ENCODE measurements around the gene CDK6. TPM values are rescaled to one million over a fixed set of nuclear protein-coding genes. Genes with fewer than 3 reads are reported as not detected.

Gene CDK6
- total and polyA plus RNA-seq, 10 of the 15 experiments (the other 5 are each of a cell fraction or from before 2014, with no cell fraction given) = 8.0 to 118 (median 45.8) TPM

DNA sequence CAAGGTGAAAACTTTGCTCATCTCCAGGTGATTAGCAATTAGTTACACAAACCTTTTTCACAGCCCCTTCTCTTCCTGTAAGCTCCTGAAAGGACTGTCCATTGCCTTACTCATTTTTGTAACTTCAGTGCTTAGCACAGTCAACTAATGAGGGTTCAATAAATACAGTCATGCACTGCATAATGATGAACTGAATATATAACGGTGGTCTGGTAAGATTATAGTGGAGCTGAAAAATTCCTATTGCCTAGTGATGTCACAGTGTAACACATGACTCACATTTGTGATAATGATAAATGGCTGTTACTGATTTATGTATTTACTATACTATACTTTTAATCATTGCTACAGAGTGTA lies 233.3 kb downstream of the CDK6 start:
- Histone ChIP-seq H3K27me3 (replicated peaks in 1 of 2; ENCODE audit: control insufficient read depth in 2 of 2, insufficient read depth in 2 of 2, low read length in 1 of 2) (no peaks in the 10 kb centered on the region), H4K20me1 (ENCODE audit: control insufficient read depth, insufficient read depth) (no peaks in the 10 kb centered on the region), H3K27ac (ENCODE audit: control insufficient read depth, insufficient read depth) (no peak overlapping the region), H3K4me2 (ENCODE audit: control insufficient read depth, insufficient read depth) (no peak overlapping the region), H3K4me3 (no peak overlapping the region), H3K36me3 (ENCODE audit: control insufficient read depth in 2 of 2, insufficient read depth in 2 of 2, low read length in 1 of 2) (no peaks in the 10 kb centered on the region; a peak in 1 of 4 replicates), H2AFZ (ENCODE audit: control insufficient read depth, low read depth, low read length) (no peak overlapping the region), H3K9ac (ENCODE audit: control insufficient read depth, insufficient read depth, low read length) (no peak overlapping the region), H3K79me2 (ENCODE audit: control insufficient read depth, insufficient read depth, low read length) (no peaks in the 10 kb centered on the region), H3K9me3 (replicated peaks; ENCODE audit: control insufficient read depth, insufficient read depth, low read length) (no peaks in the 10 kb centered on the region), H3K4me1 (ENCODE audit: control insufficient read depth, insufficient read depth, low read length) (no peaks in the 10 kb centered on the region)
- ChIA-PET RAD21 (ENCODE audit: unreplicated experiment) (no interaction called here), SMC1A (ENCODE audit: uncharacterized antibody, unreplicated experiment) (interaction anchor here (1.1 to 1.4 kb wide), 4 partner anchors 10 to 40 kb away, joined by 3 read pairs; no protein-coding TSS in a partner anchor), POLR2A (interaction anchor here (1.0 kb wide), 1 partner anchor 17 kb away, joined by 3 read pairs; no protein-coding TSS in a partner anchor), CTCF (interaction anchor here (0.9 to 2.3 kb wide), 2 partner anchors 10 to 12 kb away, joined by 3 to 6 read pairs; partner anchors contain the start of gene FAM133B)
- ATAC-seq = no peak
- TF ChIP-seq ASH2L (IDR thresholded peaks at IDR 0.05; ENCODE audit: borderline replicate concordance, low read depth) (no peak), TCF3 (IDR thresholded peaks at IDR 0.05; ENCODE audit: borderline replicate concordance, insufficient read depth, low read depth, low read length) (no peak), HDAC6 (IDR thresholded peaks at IDR 0.05; ENCODE audit: unreplicated experiment) (no peak), MTA3 (IDR thresholded peaks at IDR 0.05; ENCODE audit: borderline replicate concordance, low read length) (no peak), TCF12 (IDR thresholded peaks at IDR 0.05; ENCODE audit: low read depth, low read length) (no peak), KLF5 (IDR thresholded peaks at IDR 0.05; ENCODE audit: partially characterized antibody) (no peak), HDAC2 (IDR thresholded peaks at IDR 0.05) (no peak), BRCA1 (IDR thresholded peaks at IDR 0.05; ENCODE audit: low read depth, low read length) (no peak), YY1 (IDR thresholded peaks at IDR 0.05; ENCODE audit: low read depth, low read length) (no peak), CBX3 (IDR thresholded peaks at IDR 0.05; ENCODE audit: borderline replicate concordance, low read depth) (no peak), LARP7 (IDR thresholded peaks at IDR 0.05) (no peak), ZNF274 (IDR thresholded peaks at IDR 0.05; ENCODE audit: insufficient read depth, insufficient read length) (no peak)
- TF ChIP-seq, protein P1, sequence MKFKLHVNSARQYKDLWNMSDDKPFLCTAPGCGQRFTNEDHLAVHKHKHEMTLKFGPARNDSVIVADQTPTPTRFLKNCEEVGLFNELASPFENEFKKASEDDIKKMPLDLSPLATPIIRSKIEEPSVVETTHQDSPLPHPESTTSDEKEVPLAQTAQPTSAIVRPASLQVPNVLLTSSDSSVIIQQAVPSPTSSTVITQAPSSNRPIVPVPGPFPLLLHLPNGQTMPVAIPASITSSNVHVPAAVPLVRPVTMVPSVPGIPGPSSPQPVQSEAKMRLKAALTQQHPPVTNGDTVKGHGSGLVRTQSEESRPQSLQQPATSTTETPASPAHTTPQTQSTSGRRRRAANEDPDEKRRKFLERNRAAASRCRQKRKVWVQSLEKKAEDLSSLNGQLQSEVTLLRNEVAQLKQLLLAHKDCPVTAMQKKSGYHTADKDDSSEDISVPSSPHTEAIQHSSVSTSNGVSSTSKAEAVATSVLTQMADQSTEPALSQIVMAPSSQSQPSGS (IDR thresholded peaks at IDR 0.05; ENCODE audit: low read length) = no peak
- TF ChIP-seq, protein P2, sequence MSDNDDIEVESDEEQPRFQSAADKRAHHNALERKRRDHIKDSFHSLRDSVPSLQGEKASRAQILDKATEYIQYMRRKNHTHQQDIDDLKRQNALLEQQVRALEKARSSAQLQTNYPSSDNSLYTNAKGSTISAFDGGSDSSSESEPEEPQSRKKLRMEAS (IDR thresholded peaks at IDR 0.05; ENCODE audit: low read depth, low read length) = no peak
- TF ChIP-seq, protein P3, sequence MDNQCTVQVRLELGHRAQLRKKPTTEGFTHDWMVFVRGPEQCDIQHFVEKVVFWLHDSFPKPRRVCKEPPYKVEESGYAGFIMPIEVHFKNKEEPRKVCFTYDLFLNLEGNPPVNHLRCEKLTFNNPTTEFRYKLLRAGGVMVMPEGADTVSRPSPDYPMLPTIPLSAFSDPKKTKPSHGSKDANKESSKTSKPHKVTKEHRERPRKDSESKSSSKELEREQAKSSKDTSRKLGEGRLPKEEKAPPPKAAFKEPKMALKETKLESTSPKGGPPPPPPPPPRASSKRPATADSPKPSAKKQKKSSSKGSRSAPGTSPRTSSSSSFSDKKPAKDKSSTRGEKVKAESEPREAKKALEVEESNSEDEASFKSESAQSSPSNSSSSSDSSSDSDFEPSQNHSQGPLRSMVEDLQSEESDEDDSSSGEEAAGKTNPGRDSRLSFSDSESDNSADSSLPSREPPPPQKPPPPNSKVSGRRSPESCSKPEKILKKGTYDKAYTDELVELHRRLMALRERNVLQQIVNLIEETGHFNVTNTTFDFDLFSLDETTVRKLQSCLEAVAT (IDR thresholded peaks at IDR 0.05) = no peak
- intact Hi-C loops (cut with micrococcal nuclease; ENCODE audit: unreplicated experiment) = no loop called here
- WGBS (ENCODE audit: insufficient coverage, insufficient replicate concordance, low lambda C conversion rate, missing lambda C conversion rate) = 100% methylated on average over 1 of the region's 1 CpG
- no peak for DNase-seq (ENCODE audit: low read depth, low spot score)
- BruUV-seq (replicated peaks) = no TSS peak
- in situ Hi-C loops (cut with MboI) = no loop called here
- no peak for FAIRE-seq

Measured in GM12878 (cell line).